GM19395 (cell line): ENCODE measurements around the gene P4HTM.

Source experiments
- ATAC-seq: cut with Tn5 transposase; IDR thresholded peaks from one replicate; pipeline ENCODE4 v1.9.1; 2021; ENCODE audit warnings: mild to moderate bottlenecking, moderate library complexity; ENCODE audit not compliant: unreplicated experiment

P4HTM gene

DNA sequence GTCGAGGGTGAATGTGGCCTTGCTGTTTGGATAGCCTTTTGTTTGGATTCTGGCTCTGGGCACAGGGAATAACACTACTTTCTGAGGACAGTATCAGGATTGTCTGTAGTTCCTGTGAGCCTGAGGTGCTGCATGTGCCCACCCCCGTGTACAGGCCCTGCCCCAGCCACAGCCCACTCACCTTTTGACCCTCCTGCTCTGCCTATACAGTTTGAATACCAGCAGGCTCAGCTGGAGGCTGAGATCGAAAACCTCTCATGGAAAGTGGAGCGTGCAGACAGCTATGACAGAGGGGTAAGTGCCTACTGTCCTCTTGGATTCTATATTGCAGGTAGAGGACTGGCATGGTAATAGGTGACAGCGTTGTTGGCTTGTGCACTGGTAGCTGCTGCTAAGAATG, 7.4 kb upstream of the P4HTM start:
- ATAC-seq = no peak

DNA sequence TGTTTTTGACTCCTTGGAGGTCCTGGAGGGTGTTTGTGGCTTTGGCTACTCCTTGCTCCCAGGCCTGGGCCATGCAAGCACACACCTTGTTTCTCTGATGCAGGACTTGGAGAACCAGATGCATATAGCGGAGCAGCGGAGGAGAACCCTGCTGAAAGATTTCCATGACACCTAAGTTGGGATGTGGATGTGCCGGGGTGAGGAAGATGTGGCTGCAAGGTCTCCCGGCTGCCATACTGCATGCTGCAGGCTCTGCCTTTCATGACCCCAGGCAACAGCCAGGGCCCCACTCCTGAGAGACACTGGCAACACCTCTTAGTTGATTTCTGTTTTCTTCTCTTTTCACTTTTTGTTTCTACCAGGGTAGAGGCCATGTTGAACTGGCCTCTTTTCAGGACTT, 6.9 kb upstream of the P4HTM start:
- ATAC-seq = no peak

DNA sequence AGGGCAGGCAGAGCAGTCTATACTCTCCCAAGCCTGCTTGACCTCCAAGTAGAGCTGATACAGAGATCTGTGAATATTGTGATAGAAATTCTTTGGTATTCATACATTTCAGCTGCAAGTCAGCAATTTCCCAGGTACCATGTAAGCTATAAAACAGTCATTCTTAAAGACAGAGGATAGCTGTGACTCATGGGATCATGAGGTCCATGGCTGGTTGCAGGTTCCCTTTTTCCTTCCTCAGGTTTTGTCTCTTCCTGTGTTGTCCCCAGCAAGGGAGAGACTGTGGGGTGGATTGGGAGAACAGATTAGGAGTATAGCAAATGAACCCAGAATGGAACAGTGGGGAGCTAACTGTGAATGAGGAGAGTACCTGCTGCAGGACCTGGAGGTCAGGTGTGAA, 5.4 kb upstream of the P4HTM start:
- ATAC-seq = no peak

DNA sequence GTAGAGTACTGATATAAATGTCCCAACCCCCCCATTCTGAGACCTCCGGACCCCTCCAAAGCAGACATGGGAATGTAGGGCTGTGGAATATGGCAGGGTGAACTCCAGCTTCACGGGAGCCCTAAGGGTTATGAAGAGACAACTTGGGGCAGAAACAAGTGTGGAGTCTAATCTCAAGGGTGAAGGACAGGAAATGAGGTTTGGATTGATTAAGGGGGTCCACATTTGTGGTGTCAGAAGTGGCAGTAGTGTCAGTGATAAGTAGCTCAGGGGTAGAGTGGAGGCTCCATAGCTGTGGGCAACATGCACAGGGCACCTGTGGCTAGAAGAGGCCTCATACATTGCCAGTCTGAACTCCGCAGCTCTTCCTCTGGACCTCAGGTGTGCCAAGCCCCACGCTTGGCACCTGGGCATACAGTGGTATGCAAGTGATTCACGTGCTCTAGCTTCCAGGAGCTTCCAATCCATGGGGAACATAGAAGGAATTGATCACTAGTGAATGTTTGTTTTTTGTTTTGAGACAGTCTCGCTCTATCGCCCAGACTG, 4.1 kb upstream of the P4HTM start:
- no peak for ATAC-seq

DNA sequence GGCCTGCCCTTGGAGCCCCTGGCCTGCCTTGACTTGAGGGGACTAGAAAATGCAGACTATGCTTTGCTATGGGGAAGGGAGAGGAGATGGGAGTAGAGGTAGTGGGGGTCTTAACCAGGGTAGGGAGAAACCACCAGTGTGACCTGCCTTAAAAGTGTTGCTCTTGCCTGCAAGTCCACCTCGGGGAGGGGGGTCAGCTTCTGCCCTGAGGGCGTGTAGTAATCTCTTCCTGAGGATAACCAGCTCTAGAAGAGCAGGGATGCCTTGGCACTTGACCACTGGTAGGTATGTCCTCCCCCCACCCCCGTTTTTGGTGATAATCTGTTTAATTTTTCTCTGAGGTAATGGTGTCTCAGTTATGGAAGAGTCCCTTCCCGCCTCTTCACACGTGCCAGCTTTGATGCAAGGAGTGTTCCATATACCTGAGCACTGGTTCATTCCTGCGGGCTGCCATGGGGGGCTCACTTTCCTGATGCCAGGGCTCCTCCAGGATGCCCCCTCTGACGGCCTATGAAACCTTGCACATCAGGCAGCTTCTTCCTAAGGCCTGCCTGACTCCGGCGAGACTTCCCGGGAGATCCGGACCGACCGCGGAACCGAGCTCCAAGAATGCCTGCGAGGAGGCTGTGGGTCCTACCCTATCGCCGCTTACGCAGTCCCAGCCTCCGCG, 780 bp upstream of the P4HTM start:
- no peak for ATAC-seq

DNA sequence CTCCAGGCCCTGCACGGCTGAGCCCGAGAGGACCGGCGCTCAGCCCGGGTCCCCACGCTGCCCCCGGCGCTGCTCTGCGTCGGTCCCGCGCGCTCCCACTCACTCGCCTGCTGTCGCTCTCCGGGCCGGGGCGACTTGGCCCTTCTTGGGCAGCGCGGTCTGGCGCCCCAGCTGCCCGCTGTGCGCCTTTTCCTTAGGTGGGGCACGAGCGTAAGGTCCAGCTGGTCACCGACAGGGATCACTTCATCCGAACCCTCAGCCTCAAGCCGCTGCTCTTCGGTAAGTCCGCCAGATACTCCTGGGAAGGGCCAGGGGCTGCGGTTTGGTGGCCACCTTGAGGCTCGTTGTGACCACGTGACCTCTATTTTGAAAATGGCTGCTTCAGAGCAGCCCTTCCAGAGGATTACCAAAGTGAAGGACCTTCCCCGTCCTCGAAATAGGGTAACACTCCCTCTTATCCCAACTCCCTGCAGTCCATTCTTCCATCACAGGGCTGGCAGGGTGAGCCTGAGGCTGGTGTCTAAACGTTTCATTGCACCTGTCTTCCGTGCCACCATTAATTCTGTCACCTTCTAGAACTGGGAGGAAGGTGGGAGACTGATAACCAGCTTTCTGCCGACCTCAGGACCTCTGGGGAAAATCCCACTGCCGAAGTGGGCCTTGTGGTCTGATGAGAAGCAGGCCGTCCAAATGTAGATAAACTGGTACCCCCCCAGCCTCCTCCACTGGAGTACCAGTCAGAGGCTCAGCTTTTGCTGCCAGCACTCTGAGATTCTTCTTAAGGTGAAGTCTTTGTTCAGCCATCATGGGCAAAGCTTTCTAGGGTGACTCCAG, 812 bp downstream of the P4HTM start:
- ATAC-seq = peak; percentile 31

DNA sequence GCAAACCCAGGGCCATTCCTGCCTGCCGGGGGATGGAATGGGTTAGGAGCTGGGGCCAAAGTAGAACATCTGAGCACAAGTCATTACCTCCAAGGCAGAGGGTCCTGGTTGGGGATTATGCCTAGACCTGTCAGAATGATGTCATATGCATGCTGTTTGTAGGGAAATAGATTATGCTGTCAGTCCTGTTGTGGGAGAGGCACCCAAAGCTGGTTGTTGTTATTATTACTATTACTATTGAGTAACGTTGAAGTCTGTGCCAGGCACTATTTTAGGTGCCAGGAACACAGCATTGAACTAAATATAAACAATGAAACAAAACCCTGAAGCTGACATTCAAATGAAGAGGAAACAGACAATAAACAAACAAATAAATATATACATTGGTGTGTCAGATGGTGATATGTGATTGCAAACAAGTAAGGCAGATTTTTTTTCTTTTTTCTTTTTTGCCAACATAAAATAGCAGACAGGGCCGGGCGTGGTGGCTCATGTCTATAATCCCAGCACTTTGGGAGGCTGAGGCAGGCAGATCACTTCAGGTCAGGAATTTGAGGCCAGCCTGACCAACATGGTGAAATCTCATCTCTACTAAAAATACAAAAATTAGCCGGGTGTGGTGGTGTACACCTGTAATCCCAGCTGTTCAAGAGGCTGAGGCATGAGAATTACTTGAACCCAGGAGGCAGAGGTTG, 2.0 kb downstream of the P4HTM start:
- ATAC-seq = no peak

DNA sequence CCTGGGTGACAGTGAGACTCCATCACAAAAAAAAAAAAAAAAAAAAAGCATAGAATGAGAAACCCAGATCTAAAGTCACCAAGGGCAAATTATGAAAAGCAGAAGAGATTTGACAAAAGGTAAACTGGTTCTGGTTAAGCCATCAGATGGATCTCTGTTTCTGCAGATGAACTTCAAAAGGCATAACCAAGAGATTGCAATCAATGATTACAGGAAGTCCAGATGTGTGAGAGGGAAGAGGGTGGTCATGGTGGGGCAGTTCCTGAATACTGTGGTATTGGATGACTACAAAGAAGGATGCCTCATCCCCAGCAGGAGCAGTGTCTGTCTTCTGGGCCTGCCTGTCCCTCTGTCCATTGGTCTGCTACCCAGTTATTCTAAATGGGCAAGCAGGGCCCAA, 3.8 kb downstream of the P4HTM start:
- ATAC-seq = no peak

DNA sequence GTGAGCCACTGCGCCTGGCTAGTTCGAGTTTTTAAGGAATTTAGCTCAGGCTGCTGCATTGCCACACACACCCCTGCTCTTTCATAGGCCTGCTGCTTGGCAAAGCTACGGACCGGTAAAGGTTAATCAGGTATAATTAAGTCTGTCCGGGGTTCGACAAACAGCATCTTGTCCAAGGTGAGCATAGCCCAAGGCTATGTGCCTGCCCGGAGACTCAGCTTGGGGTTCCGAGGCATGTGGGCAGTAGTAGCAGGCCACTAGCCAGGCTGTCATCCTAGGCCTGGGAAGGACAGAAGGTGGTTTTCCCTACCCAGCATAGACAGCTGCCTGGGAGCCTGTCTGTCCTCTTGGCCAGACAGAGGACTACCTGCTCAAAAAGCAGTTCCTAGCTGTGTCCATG, 6.6 kb downstream of the P4HTM start:
- no peak for ATAC-seq

DNA sequence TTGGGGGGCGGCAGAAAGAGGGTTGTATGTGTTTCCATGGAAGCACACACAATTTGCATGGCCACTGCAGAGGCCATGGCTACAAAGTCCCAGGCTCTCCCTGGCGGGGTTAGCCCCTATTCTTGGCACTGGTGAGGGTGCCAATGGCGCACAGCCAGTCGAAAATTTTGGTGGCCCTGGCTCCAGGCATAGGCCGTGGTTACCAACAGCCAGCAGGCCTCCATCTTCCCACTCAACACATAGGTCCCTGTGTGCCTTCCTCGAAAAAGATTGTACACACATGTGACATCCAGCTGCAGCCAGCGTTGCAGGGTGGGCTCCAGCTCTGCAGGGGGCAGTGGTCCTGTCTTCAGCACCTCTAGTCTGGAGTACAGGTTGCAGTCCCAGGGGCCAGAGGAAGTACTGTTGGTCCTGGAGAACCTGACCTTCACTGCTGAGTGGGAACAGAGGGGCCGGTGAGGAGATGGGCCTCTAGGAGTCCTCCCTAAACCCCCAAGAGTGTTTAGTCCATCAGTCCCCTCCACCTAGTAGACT, 7.1 kb downstream of the P4HTM start:
- no peak for ATAC-seq

DNA sequence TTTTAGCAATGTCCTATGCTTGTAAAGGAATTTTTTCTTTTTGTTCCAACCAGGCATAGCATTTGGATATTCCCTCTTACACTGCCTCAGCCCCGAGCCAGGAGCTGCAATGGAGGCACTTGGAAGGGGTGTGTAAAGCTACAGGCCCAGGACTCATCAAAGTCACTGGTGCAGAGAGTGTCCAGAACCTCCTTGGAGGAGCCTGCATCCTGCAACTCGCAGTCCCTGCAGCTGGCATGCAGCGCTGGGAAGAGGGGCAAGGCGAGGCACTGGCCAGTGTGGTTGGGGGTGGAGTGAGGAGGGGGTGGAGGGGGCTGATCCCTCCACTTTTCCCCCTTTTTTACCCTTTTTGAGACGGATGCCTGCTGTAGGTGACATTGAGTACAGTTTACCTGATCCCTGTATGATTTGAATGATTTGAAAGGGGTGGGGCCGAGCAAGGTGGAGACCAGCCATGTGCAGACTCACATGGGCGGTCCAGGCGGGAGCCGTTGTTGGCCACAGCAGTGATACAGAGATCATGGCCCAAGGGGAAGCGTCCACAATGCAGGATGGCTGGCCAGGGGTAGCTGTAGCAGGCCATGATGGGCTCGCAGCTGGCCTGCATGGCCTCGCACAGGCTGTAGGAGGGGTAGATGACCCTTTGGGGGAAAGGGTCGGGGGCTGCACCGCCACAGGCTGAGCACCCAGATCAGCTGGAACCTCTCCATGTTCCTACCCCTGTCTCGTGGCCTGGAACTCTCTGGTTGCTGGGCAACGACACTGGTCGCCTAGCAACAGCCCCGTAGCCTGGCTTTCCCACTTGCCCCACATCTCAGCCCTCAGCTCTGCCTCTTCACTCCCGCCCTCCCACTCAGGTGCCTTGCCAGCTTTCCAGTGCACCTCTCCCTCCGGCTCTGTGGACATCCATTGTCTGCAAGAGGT, 7.9 kb downstream of the P4HTM start:
- no peak for ATAC-seq

DNA sequence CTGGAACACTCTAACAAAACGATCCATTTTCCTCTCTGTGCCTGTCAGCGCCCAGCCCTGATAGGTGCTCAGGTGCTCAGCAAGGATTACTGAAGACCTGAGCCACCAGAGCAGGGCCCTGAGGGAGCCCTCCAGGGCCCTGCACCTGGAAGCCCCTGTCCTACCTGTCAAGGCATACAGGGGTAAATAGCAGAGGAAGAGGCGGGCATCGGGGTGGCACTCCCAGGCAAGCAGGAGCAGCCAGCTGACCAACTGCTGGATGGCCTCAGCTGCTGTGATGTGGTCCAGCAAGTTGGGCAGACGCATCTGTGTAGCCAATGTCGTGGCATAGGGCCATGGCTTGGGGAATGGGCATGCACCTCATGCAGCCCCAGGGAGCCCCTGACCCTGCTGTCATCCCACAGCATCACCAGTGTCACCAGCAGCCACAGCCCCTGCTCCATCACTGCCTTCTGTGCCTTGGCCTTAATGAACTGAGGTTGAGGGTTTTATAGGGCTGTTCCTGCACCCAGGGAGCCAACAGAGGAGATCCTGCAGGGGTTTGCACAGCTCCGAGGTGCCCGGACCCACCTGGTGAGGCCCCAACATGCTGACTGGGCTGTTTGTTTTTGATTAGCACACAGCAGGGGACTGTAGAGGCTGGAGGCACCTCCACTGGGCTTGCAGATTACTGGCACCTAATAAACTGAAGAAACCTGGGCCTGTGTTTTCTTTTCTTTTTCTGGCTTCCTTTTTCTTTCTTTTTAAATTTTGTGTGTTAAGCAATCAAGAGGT, 9.2 kb downstream of the P4HTM start:
- ATAC-seq = no peak

DNA sequence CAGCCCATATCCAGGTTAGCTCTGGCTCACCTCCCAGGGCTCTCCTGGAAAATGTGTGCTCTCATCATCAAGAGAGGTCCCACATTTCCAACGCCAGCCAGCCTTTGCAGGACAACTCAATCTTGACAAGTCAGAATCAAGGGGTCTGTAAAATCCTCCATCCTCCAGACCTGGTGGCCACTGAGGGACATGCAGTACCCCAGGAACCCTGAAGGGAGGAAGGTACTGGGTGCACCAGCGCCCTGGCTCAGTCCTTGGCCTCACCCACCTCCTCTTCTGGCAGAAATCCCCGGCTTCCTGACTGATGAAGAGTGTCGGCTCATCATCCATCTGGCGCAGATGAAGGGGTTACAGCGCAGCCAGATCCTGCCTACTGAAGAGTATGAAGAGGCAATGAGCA, 11.1 kb downstream of the P4HTM start:
- ATAC-seq = no peak

DNA sequence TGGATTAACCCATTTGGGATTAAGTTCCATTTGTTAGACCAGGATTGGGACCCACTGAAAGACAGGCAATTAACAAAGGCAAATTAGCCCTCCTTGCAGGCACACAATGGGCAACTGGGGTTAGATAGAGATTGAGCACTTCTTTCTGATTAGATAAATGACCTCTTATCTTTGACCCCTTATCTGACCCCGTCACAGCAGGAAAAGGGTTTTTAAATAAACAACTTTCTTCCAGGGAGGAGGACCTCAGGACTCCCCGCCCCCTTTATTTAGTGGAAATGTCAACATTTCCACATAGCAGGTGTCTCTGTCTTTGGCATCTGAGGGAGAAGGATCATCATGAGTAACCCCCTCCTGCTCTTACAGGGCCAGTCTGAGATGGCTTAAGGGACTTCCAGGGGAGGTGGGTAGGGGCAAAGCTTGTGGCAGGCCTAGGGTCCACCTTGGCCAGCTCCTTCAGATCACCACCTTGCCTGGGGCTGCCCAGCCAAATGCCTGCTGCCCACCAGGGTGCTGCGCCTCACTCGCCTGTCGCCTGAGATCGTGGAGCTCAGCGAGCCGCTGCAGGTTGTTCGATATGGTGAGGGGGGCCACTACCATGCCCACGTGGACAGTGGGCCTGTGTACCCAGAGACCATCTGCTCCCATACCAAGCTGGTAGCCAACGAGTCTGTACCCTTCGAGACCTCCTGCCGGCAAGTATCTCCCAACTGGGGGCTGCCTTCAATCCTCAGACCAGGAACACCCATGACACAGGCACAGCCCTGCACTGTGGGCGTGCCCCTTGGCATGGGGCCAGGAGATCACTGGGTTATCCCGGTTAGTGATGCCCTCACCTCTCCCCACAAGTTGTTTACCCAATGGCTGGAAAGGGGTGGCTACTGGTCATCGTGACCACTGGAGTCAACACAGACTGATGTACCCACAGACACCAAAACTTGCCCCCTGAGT, 14.6 kb downstream of the P4HTM start:
- ATAC-seq = no peak

DNA sequence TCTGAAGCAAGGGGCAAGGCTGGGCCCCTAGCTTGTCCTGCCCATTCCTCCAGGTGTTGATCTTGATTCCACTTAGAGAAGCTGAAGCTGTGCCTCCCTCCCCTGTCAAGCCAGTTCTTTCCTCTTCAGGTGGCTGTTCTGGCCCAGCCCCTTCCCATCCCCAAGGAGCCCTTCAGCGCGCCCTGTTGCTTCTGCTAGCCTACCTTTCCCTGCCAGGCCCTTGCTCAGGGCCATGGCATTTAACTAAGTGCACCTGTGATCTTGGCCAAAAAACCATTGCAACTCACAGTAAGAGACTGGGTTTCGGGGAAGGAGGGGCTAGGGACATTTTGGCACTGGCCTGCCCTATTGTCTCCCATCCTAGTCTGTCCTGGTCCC, 15.3 kb downstream of the P4HTM start:
- ATAC-seq = no peak

DNA sequence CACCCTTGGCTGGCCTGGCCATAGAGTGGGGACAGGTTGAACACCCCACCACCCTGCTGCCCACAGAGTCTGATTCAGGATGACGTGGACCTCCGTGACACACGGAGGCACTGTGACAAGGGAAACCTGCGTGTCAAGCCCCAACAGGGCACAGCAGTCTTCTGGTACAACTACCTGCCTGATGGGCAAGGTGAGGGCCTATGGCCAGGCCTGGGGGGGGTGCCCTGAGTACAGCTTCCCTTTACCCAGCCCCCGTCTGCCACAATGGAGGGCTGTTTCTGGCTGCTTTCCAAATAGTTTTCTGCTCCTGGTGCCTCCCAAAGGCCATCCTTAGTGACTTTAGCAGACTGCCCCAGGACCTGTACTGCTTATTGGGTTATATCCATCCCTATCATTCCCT, 16.0 kb downstream of the P4HTM start:
- ATAC-seq = no peak

DNA sequence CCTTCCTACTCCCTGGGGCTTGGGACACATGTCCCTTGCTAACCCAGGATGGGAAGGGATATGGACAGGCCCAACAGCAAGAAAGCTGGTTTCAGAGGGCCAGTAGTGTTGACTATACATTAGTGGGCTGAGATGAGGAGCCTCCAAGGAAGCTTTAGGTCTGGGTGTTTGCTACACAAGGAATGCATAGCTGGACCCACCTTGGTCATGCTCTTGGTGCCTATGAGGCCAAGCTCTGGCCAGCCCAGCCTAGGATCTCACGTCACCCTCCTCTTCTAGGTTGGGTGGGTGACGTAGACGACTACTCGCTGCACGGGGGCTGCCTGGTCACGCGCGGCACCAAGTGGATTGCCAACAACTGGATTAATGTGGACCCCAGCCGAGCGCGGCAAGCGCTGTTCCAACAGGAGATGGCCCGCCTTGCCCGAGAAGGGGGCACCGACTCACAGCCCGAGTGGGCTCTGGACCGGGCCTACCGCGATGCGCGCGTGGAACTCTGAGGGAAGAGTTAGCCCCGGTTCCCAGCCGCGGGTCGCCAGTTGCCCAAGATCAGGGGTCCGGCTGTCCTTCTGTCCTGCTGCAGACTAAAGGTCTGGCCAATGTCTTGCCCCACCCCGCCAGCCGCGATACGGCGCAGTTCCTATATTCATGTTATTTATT, 16.5 kb downstream of the P4HTM start:
- no peak for ATAC-seq
